SK-N-MC (cell line): ENCODE measurements around the gene BRK1.
"Not testable (repeated sequence)": the region's sequence is repeated elsewhere in the genome, so short reads cannot be mapped to it uniquely, and the experiment has no call there.

Experiments used
- EZH2 ChIP-seq: fragments of 200-600 bp; sonication (generic); IDR thresholded peaks from one replicate; pipeline ENCODE4 v1.6.1; 2017; ENCODE audit warnings: antibody characterized with exemption
- FOXP2 ChIP-seq: optimal IDR thresholded peaks from 2 replicates; pipeline ENCODE3; 2011; ENCODE audit warnings: mild to moderate bottlenecking, moderate library complexity; ENCODE audit not compliant: insufficient read depth; ENCODE audit errors: extremely low read length, control extremely low read depth
- POLR2AphosphoS5 ChIP-seq: IDR thresholded peaks from 2 replicates; pipeline ENCODE4 v1.6.1; 2012; ENCODE audit warnings: mild to moderate bottlenecking, low read depth, low read length, borderline replicate concordance

- not testable (repeated sequence) for TF ChIP-seq POLR2AphosphoS5, EZH2, FOXP2
These were observed 45.4 kb upstream of the BRK1 start for GRCh38 chr3:10070077-10070476.
